ENCODE results near the gene ADAR.
"Not testable (repeated sequence)": the region's sequence is repeated elsewhere in the genome, so short reads cannot be mapped to it uniquely, and the experiment has no call there.

ADAR gene

DNA sequence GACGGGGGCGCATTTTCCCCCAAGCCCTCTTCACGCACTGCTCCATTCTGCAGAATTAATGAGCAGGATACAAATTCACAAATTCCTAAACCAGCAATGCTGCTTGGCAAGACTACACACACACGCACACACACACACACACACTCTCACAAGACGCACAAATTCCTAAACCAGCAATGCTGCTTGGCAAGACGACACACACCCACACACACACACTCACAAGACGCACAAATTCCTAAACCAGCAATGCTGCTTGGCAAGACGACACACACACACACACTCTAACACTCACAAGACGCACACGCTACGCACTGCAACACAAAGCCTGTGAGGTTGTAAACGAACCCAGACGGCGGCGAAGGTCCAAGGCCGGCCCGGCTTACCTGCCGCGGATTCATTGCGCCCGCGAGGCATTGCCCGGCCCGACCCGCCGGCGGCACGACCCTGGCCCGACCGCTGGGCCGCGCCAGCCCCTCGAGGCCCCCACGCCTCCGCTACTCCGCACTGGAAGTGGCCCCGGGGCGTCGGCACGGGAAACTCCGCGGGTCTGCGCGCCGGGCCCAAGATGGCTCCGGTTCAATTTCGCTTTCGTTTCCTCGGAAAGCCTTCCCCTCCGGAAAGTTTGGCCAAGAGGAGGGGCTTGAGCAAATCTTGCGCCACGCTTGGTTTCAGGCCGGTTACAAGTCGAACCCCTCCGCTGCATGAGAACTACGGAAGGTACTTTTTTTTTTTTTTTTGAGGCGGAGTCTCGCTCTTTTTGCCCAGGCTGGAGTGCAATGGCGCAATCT, at the start of gene ADAR:
TSS of gene ADAR (minus strand) at position 578 of the 788 bp plus-strand sequence. CDS start at position 398, 180 bp downstream.
- peak; percentile 86 for DNase-seq (ENCODE audit: low read depth)

- no peak for DNase-seq (ENCODE audit: low read depth)
Observed at GRCh38 chr1:154657556-154657955, 49.6 kb upstream of the ADAR start.

DNA sequence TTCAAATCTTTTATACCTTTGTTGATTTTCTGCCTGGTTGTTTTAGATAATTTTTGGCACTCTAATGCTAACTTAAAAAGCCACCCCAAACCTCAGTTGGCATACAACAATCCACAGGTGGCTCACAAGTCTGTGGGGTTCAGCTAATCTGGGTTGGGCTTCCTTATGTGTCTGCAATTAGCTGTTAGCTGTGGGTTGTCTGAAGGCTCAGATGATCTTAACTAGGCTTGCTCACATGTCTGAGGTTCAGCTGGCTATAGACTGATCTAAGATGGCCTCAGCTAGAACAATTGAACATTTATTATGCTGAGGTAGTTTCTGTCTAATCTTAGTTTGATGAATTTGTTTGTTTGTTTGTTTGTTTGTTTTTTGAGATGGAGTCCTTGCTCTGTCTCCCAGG, 44.9 kb upstream of the ADAR start:
- no peak for DNase-seq (ENCODE audit: low read depth)

DNA sequence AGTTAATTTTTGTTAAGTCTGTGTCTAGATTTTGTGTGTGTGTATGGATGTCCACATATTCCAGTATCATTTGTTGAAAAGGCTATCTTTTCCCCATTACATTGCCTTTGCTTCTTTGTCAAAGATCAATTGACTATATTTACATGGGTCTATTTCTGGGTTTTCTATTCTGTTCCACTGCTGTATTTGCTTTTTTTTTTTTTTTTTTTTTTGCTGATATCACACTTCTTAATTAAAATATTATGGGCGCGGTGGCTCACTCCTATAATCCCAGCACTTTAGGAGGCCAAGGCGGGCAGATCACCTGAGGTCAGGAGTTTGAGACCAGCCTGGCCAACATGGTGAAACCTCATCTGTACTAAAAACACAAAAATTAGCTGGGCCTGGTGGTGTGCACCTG, 36.7 kb upstream of the ADAR start:
- not testable (repeated sequence) for DNase-seq (ENCODE audit: low read depth)

DNA sequence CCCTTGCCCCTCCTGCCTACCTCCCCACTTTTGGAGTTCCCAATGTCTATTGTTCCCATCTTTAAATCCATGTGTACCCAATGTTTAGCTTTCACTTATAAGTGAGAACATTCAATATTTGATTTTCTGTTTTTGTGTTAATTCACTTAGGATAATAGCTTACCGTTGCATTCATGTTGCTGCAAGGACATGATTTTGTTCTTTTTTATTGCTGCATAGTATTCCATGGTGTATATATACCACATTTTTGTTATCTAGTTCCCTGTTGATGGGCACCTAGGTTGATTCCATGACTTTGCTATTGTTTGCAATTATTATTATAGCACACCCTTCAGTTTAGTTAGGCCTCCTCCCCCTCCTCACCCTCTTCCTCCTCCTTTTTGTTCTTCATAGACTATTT, 33.5 kb upstream of the ADAR start:
- no peak for DNase-seq (ENCODE audit: low read depth)

GRCh38 chr1:154639876-154640275, 31.9 kb upstream of the ADAR start:
- DNase-seq (ENCODE audit: low read depth): no peak

GRCh38 chr1:154635171-154635570, 27.2 kb upstream of the ADAR start:
- no peak for DNase-seq (ENCODE audit: low read depth)

- no peak for DNase-seq (ENCODE audit: low read depth)
Observed at GRCh38 chr1:154629675-154630073, 21.7 kb upstream of the ADAR start.

DNA sequence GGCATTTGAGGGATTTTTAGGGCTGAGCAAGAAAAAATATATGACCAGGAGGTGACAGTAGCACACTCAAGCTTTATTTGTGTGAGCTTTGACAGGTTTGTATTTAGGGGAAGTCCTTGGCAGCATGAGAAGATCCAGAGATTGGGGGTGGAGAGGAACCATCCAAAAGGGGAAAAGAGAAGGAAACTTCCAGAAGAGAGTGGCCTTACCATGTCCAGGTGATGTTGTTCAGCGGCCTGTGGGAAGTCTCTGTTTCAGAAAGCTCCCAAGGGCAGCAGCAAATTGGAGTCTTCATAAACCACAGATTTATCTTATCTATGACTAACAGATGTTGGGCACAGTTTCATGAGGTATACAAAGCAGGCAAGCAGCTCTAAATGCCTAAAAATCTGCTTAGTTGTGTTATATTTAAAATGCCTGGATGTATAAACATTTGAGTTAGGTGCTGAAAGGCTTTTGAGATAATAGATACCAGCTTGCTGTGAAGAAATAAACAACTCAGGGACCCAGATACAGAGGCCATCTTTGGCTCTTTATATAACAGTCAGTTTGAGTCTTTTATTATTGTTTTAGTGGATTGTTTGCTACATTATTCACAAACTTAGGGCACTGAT, 21.2 kb upstream of the ADAR start:
- DNase-seq (ENCODE audit: low read depth): no peak

- no peak for DNase-seq (ENCODE audit: low read depth)
Observed at GRCh38 chr1:154628121-154628405, 20.1 kb upstream of the ADAR start.

GRCh38 chr1:154627257-154628120, 19.5 kb upstream of the ADAR start:
- peak; percentile 85 for DNase-seq (ENCODE audit: low read depth)

- DNase-seq (ENCODE audit: low read depth): no peak
Observed at GRCh38 chr1:154626456-154627256, 18.7 kb upstream of the ADAR start.

GRCh38 chr1:154624746-154625643, 17.0 kb upstream of the ADAR start:
- no peak for DNase-seq (ENCODE audit: low read depth)

DNA sequence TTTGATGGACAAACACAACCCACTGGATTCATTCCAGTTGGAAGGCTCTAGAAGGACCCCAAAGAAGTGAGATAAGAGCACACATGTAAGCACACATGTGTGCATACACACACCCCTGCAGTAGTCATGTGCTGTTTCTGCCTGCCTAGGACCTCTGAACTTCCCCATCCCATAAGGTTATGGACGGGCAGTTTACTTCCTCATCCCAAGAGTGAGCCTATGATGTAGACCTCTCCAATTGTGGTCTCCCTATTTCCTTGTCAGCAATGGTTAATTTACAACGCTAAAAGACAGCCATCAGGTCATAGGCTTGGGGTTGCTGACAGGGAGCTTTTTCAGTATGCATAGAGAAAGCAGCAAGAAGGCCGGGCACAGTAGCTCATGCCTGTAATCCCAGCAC, 15.4 kb upstream of the ADAR start:
- DNase-seq (ENCODE audit: low read depth): no peak

- DNase-seq (ENCODE audit: low read depth): no peak
Observed at GRCh38 chr1:154622503-154623039, 14.6 kb upstream of the ADAR start.

- DNase-seq (ENCODE audit: low read depth): no peak
Observed at GRCh38 chr1:154621875-154622274, 13.9 kb upstream of the ADAR start.

GRCh38 chr1:154620751-154621150, 12.8 kb upstream of the ADAR start:
- no peak for DNase-seq (ENCODE audit: low read depth)

- DNase-seq (ENCODE audit: low read depth): no peak
Observed at GRCh38 chr1:154619181-154619948, 11.4 kb upstream of the ADAR start.

- no peak for DNase-seq (ENCODE audit: low read depth)
Observed at GRCh38 chr1:154616659-154617345, 8.8 kb upstream of the ADAR start.
